ENCODE measurements around the gene LHX6.

The LHX6 gene

DNA sequence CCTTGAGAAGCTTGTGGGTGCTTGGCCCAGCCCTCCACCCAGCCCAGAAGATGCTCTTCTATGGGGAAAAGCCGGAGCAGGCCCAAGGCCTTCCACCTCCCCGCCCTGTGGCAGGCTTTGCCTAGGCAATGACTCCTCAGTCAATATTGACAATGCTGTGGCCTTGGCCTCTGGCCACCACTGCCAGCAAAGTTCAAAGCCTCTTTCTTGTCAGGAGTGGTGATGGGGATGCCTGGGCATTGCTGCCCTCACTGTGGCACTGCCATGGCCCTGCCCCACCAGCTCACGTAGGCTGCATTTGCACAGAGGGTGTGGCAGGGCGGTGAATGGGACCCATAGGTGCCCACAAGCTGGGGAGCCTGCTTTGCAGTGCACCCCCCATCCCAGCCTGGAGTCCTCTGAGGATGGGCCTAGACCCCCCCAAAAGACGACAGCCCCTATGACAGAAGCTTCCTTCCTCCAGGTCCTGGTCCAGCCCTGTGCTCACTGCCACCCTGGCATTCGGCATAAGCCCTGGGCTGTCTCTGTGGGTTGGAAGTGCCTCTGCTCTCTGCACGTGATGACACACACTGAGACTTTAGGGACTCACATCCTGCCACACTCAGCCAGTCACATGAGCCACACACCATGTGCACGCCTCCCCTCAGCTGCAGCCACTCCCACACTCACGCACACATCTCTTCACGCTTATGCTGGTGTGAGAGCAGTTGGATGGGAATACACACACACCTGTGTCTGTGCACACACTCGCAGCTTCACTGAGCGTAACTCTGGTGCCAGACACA, 38.0 kb downstream of the LHX6 start:
- no peak for DNase-seq

DNA sequence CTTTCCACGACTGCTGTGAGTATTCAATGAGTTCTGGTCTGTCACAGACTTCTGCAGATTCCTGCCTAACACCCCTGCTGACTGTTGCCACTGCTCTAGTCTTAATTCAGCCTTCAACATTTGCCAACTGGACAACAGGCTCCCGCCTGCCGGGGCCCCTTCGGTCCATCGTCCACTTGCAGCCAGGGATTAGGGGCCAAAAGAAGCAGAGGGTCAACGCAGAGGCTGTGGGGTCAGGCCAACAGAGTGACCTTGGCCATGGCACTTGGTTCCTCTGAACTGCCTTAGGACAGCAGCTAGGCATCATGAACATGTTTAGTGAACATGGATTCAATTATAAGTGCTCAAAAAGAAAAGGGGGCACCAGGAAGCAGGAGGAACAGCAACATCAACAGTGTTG, 40.4 kb downstream of the LHX6 start:
- DNase-seq = no peak

DNA sequence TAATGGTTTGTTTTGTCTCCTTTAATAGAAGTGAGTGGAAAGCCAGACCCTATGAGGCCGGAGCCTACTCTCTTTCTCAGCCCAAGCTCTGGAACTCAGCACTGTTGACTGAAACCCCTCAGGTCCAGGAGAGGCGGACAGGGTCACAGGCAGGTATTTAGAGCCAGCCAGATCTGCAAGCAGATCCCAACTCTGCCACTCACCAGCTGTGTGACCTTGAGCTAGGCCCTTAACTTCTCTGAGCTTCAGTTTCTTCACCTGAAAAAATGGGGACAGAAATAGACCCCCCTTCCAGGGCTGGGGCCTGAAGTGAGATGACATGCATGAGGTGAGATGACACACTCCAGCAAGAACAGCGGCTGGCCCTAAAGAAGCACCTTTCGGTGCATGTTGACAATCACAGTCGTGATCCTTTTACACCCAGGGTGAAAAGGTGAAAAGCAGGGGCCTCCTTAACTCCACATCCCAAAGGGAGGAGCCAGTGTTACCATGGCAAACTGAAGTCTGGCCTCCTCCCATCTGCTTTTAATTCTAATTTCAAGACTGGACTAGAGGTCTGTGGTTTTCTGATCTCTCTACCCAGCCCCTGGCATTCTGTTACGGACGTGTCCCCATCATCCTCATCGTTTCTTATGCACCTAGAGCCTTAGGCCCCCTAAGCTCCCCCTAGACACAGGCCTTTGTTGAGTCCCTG, 41.8 kb downstream of the LHX6 start:
- DNase-seq = no peak

DNA sequence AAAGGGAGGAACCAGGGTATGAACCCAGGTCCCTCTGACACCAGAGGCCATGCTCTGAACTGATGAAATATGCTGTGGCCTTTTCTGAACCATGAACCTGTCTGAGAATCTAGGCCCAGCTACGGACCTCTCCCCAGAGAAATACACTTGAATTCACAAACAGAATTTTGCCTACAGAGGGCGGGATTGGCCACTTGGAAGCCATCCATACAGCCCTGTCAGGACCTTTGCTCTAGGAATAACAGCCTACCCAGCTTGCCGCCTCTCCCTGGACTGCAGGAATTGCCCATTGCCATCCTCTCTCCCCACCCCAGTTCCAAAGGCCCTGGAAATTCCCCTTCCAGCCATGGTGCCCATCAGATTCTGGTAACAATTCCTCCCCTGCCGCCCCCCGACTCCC, 42.5 kb downstream of the LHX6 start:
- DNase-seq = no peak

DNA sequence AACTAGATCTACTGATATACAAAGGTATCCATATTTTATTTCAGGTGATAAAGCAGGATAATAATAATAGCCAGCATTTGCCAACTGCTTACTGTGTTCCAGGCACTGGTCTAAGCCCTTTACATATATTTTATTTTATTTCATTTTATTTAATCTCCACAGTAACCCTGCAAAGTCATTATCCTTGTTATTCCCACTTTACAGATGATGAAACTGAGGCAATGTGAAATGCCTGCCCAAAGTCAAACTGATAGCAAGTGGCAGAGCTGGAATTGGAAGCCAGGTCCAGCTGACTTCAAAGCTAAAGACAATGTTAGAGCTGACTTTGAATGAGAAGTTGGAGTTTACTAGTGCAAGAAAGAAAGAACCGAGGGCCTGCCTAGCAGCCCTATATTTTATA, 44.2 kb downstream of the LHX6 start:
- no peak for DNase-seq

DNA sequence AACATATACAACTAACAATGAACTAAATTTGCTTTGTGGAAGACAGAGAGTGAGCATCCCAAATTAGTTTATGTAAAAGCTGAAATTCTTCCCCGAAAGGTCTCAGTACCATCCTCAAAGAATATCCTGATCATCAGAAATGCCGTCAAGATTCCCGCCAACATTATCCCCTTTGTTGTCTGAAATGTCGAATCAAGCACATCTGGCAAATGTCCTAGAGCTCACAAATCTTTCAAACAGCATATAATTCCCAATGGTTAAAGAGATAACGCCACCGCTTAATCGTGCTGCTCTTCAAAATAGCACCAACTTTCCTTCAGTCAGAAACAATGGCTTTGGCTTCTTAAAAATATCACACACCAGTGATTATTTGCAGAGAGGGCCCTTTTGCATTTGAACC, 45.3 kb downstream of the LHX6 start:
- no peak for DNase-seq

DNA sequence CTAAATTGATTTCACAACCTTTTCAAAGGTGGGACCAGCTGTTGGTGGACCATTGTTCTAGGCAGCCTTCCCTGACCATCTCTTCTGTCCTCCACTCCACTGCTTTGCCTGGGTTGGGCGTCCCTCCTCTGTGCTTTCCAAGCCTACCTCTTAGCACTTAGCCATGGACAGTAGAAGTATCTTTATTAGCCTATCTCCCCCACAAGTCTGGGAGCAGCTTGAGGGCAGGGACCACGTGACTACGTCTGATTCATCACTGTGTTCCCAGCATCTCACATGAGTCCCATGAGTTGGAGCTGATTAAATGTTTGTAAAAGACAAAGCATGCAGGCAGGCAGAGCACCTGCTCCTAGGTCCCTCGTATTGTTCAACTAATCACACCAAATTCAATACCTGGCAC, 48.1 kb downstream of the LHX6 start:
- DNase-seq = no peak

DNA sequence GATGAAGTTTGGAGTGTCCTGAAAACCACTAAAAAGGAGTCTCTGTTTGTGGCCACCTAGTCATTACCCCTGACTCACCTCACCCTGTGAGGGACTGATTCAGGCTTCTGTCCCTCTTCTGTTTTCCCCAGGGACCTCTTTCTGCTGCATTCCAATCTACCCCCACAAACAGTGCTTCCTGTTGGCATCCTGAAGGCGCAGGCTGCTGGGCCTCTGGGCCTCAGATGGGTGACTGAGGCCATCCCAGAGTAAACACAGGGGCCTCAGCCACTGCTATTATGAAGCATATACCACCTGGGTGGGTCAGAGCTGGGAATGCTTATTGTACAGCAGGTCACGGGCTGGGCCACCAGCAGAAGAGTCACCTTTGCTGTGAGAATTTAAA, 49.1 kb downstream of the LHX6 start:
- no peak for DNase-seq

DNA sequence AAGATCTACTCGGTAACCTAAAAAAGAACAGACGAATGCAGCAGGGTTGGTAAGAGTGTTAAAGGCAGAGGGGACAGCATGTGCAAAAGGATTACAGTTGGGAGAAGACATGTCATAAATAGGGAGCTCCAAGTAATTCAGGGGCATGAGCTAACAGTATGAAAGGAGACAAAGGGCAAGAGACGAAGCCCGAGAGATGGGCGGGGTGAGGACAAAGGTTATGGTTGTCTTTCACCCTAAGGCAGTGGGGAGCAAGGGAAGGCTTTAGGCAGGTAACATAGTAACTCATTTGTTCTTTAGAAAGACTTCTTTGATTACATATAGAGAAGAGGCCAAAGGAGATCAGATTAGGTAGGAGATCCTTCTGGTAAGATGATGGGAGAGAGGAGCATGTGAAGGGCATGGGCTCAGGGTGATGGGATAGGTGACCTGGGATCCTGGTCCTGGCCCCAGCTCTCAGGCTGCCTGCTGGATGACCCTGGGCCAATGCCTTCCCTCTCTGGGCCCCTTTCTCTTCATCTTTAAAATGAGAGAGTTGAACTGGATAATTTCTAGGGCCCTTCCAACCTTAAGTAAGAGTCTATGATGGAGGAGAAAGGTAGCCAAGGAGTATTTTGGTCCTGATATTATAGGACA, 49.6 kb downstream of the LHX6 start:
- no peak for DNase-seq

DNA sequence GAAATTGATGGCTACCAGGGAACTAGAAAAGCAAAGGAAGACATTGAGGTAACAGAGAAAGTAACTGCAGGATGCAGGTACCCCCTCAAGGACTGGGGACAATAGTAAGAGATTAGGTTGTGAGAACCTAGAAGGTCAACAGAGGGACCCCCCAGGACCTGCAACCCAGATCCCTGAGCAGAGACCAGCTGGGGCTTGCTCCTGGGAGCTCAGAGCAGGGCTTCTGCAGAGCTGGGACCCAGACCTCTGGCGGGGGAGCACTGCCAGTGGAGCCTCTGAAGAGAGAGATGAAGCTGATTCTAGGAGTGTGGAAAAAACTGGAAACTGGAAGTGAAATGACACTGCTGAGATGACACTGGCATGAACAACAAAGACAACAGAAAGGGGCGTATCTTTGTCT, 51.8 kb downstream of the LHX6 start:
- no peak for DNase-seq

DNA sequence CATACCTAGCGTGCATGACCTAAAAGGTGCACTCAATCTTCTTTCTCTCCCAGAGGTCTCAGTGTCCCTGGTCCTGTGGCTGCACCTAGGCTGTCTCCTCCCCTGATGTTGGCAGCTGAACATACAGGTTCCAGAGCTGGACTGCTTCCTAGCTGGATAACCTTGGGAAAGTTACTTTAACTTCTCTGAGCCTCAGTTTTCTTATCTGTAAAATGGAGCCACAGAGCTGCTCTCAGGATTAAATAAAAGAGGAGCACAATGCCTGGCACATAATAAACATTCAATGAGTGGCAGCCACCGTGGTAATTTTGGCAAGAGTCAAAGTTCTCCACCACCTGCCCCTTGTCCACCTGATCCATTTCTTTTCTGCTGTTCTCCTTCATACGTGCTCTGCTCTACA, 55.1 kb downstream of the LHX6 start:
- DNase-seq = no peak

DNA sequence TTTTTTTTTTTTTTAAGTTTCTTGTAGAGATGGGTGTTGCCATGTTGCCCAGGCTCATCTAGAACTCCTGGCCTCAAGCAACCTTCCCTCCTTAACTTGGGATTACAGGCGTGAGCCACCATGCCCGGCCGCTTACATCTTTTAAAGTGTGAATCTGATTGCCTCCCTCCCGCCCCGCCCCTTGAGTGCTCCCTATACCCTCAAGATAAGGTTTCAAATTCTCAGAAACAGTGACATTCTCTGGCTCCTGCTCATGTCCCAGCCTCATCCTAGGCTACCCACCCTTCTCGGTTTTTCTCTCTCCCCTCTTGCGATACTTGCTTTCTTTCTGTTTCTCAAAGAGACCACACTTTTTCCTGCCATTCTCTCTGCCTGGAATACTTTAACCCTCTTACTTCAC, 56.6 kb downstream of the LHX6 start:
- DNase-seq = no peak

DNA sequence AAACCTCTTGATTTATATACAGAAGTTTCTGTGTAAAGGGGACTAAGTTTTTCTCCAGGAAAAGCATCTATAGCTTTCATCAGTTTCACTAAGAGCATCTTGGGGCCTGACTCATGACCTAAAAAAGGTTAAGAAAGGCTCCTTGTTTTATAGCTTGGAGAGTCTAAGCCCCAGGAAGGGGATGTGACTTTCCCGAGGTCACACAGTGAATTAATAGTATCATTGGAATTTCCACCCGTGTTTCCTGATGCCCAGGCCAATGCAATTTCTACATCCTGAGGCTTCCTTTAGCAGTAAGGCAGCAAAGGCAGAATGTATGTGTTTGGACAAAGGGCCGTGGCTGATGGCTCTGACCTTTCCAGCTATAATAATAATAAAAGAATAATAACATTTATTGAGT, 60.4 kb downstream of the LHX6 start:
- no peak for DNase-seq

DNA sequence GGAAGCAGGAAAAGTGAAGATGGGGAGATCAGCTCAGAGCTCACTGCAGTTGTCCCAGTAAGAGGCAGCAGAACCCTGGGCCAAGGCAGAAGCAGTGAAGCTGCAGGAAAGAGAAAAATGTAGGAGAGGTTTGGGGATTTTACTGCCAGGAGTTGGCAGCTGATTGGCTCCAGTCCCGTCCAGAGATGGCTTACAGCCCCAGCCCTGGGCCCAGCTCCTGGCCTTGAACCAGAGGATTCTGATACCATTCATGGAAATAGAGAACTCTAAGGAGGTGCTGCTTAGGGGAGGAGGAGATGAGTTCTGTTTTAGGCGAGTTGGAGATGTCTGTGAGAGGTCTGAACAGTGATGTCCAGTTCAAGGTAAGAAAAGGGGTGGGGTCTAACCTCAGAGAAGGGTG, 64.5 kb downstream of the LHX6 start:
- no peak for DNase-seq

DNA sequence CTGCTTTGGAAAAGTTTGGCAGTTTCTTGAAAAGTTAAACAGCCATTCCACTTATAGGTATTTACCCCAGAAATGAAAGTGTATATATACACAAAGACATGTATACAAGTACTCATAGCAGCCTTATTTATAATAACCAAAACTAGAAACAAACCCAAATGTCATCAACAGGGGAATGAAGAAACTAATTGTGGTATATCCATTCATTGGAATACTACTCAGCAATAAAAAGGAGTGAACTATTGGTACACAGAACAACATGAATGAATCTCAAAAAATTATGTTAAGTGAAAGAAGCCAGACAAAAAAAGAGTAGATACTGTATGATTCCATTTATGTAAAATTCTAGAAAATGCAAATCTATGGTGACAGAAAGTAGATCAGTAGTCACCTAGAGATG, 66.3 kb downstream of the LHX6 start:
- no peak for DNase-seq

DNA sequence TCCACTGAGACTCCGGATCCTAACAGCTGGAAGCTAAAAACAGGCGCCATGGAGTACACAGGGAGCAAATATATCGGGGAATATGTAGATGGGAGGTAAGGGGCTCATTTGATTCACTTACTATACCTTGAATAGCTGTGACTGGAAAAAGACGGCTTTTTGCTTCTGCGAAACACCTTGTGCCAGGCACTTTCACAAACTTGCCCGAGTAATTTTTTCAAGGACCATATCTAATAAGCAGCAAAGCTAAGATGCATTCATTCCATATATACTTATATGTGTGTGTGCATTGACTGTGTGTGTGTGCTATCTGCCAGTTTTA, 68.9 kb downstream of the LHX6 start:
- no peak for DNase-seq

DNA sequence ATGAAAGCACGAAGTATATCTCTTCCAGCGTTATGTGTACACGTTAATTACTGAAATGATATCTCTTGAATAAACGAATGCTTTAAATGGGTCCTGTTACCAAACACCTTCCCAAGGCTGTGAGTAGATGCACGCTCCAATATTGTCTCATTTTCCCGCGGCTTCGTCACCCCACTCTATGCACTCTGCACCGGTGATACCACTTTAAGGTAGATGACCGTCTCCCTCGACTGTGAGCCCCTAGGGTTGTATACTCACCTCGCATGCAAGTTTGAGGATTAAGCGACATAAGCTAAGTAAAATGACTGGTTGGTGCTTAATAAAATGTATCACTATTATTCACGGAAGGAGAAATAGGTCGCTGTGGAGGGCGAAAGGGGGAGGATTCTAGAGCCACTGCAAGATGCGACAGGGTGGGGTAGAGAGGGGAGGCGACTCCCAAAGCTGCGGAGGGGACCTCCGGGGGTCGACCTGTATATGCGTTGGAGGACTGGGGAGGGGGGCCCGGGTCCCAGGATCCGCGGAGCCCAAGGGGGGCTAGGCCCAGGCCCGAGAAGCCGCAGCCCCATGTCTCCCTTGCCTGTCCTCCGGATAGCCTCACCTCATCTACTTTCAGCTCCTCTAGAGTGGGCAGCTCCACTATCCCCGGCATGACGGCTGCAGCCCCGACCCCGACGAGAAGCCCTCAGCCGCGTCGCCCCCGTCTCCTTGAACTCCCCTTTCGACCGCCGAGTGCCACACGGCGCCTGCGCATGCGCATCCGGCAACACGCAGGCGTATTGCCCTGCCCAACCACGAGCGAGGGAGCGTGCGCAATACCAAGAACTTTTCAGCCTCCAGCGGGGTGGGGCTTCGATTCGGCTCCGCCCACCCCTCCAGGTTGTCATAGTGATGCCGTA, 69.5 kb downstream of the LHX6 start, which contains the start of the genes MORN5 and NDUFA8:
Gene MORN5, plus strand, starts transcription at position 883 of the 899 bp plus-strand sequence. CDS start 65 bp downstream, outside the sequence.
Gene NDUFA8, minus strand, starts transcription at position 754 of the 899 bp plus-strand sequence. Its CDS starts 102 bp downstream, at position 652.
- peak; percentile 94 for DNase-seq

DNA sequence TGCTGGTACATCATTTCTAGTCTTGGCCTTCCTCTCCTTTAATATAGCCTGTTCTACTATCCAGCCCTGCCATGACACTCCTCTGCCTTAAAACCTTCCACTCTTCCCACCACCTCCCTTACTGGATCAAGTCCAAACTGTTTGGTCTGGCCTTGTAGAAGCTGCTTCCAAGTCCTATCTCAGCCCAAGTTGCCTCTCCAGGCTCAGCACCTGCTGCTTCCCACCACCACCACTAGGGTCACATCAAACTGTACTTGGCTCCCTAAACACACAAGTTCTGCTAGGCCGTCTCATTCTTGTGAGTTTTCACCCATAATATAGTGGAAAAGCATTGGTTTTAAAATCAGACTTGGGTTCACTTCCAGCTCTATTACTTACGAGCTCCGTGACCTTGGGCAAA, 70.6 kb downstream of the LHX6 start:
- peak; percentile 2 for DNase-seq

DNA sequence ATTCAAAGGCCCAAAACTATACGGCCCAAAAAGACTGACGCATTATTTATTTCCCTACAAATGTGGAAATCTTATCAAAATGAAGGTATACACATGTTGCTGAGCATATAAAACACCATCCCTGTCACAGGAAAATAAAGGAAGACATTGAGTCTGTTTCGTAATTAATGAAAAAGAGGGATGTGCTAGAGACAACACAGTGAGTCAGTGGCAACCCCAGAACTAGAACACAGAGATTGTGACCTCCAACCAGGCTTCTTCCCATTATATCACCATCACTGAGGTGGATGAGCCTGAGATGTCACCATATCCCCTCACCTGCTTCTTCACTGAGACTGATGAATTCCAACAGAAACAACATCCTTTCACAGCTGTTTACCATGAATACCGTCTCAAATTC, 73.0 kb downstream of the LHX6 start:
- DNase-seq = no peak

Data from T-helper 9 cell (primary cell).